GM21367 (cell line): ENCODE results near the gene CRYBB3.
"Not testable (repeated sequence)": the region's sequence is repeated elsewhere in the genome, so short reads cannot be mapped to it uniquely, and the experiment has no call there.

Experiments
- ATAC-seq: cut with Tn5 transposase; IDR thresholded peaks from one replicate; pipeline ENCODE4 v1.9.1; 2021; ENCODE audit not compliant: unreplicated experiment

CRYBB3 gene

GRCh38 chr22:25204547-25204946 lies 4.9 kb downstream of the CRYBB3 start:
- not testable (repeated sequence) for ATAC-seq

- ATAC-seq = no peak
Observed at GRCh38 chr22:25205847-25206246, 6.2 kb downstream of the CRYBB3 start.

GRCh38 chr22:25206998-25207397 lies 7.3 kb downstream of the CRYBB3 start:
- no peak for ATAC-seq

- ATAC-seq = no peak
Observed at GRCh38 chr22:25207553-25208157, 8.0 kb downstream of the CRYBB3 start.

- no peak for ATAC-seq
Observed at GRCh38 chr22:25208328-25208727, 8.7 kb downstream of the CRYBB3 start.

- no peak for ATAC-seq
Observed at GRCh38 chr22:25208743-25209505, 9.3 kb downstream of the CRYBB3 start.

- ATAC-seq = no peak
Observed at GRCh38 chr22:25210793-25211192, 11.1 kb downstream of the CRYBB3 start.

GRCh38 chr22:25212337-25212736 lies 12.7 kb downstream of the CRYBB3 start:
- ATAC-seq = no peak

- ATAC-seq = no peak
Observed at GRCh38 chr22:25213221-25213620, 13.6 kb downstream of the CRYBB3 start.

GRCh38 chr22:25216230-25216629 lies 16.6 kb downstream of the CRYBB3 start:
- ATAC-seq = no peak

- no peak for ATAC-seq
Observed at GRCh38 chr22:25219211-25219689, 19.6 kb downstream of the CRYBB3 start, which contains the start of gene CRYBB2. TSS of gene CRYBB2 (plus strand) at chr22:25219639. CDS start at chr22:25221430, 1,791 bp downstream.

- ATAC-seq = no peak
Observed at GRCh38 chr22:25219948-25220442, 20.3 kb downstream of the CRYBB3 start.

- no peak for ATAC-seq
Observed at GRCh38 chr22:25221790-25222189, 22.1 kb downstream of the CRYBB3 start.

- no peak for ATAC-seq
Observed at GRCh38 chr22:25223269-25223850, 23.7 kb downstream of the CRYBB3 start.

- no peak for ATAC-seq
Observed at GRCh38 chr22:25228822-25229221, 29.2 kb downstream of the CRYBB3 start.

- not testable (repeated sequence) for ATAC-seq
Observed at GRCh38 chr22:25230760-25231159, 31.1 kb downstream of the CRYBB3 start.

GRCh38 chr22:25232301-25232700 lies 32.6 kb downstream of the CRYBB3 start:
- ATAC-seq = no peak

GRCh38 chr22:25233706-25234105 lies 34.0 kb downstream of the CRYBB3 start:
- ATAC-seq = not testable (repeated sequence)

GRCh38 chr22:25235547-25236290 lies 36.1 kb downstream of the CRYBB3 start:
- no peak for ATAC-seq

- no peak for ATAC-seq
Observed at GRCh38 chr22:25236417-25236816, 36.8 kb downstream of the CRYBB3 start.

- ATAC-seq = no peak
Observed at GRCh38 chr22:25237503-25237902, 37.8 kb downstream of the CRYBB3 start.
